ENCODE data around the gene RETREG3.

RETREG3 gene

DNA sequence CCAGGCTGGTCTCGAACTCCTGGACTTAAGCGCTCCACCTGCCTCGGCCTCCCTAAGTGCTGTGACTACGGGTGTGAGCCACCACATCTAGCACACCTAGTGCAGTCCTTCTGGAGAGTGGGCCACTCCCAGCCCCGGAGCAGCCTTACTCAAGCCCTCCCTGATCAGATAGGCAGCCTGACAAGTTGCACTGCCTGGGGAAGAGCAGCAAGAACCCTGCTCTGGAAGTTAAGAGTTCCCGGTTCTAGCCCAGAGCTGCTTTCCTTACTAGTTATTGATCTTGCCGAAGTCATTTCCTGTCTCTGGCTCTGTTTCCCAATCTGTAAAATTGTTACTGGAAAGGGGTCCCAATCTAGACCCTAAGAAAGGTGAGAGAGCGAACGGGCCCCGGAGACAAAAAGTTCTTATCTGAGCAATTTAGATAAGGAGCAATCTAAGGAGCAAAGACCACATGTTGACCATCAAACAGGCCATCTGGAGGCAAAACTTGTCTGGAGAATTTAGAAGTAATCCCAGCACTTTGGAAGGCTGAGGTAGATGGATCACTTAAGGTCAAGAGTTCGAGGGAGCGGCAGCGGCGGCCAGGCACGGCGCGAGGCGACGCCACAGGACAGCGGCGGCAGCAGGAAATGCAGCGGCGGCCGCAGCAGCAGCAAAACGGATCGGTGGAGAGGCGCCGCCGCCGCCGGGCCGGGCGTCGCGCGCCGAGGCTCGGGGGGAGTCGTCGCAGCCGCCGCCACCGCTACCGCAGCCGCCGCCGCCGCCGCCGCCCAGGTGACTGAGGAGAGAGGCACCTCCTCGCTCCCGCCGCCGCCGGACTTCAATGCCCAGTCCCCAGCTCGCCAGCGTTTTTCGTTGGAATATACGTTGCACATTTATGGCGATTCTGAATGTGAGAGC lies 77.5 kb downstream of the RETREG3 start:
- DNase-seq (ENCODE audit: low read depth) = no peak

DNA sequence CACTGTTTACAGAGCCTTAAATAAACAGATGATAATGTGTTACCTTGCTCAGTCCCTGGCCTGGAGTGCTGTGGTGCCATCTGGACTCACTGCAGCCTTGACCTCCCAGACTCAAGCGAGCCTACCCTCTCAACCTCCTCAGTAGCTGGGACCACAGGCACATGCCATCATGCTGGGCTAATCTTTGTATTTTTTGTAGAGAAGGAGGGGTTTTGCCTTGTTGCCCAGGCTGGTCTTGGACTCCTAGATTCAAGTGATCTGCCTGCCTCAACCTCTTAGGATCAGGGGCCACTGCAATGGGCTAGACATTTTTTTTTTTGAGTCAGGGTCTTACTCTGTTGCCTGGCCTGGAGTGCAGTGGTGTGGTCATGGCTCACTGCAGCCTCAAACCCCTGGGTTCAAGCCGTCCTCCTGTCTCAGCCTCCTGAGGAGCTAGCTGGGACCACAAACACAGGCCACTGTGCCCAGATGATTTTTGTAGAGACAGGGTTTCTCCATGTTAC lies 78.2 kb downstream of the RETREG3 start:
- DNase-seq (ENCODE audit: low read depth) = no peak
